Ovary (tissue), 9 donors: ENCODE data around the gene JAG2. TPM values are rescaled to one million over a fixed set of nuclear protein-coding genes. Genes with fewer than 3 reads are reported as not detected.

ENCODE experiments used
- DNase-seq, 5 donors: peaks; one replicate each; pipeline ENCODE4 v3.0.0-alpha.2; 2019 to 2020
- H3K27ac ChIP-seq, 2 donors: fragments of 200-600 bp; one replicate each; pipeline versions ENCODE4 v1.5.1 to v1.8.0; 2019 to 2022
- H3K27me3 ChIP-seq: fragments of 200-600 bp; one replicate; pipeline ENCODE4 v1.8.0; 2022
- H3K36me3 ChIP-seq: fragments of 200-600 bp; sonication (generic); one replicate; pipeline ENCODE4 v1.5.1; 2019
- H3K4me1 ChIP-seq: one replicate; pipeline ENCODE4 v1.8.1; 2013; ENCODE audit warnings: mild to moderate bottlenecking, moderate library complexity; ENCODE audit not compliant: insufficient read depth
- H3K4me3 ChIP-seq: fragments of 200-600 bp; sonication (generic); one replicate; pipeline ENCODE4 v1.5.1; 2017
- H3K9me3 ChIP-seq, 2 donors: fragments of 200-600 bp in 1 of 2; sonication (generic) in 1 of 2; one replicate each; pipeline versions ENCODE4 v1.5.1 to v1.8.1; 2013 to 2019; ENCODE audit warnings: mild to moderate bottlenecking in 1 of 2, moderate library complexity in 1 of 2
- EP300 ChIP-seq: sonication (generic); formaldehyde crosslinking; IDR thresholded peaks from one replicate; pipeline ENCODE4 v1.6.1; 2017; ENCODE audit warnings: antibody characterized with exemption
- POLR2A ChIP-seq: fragments of 450-650 bp; IDR thresholded peaks from one replicate; pipeline ENCODE4 v1.6.1; 2017; ENCODE audit warnings: antibody characterized with exemption, mild to moderate bottlenecking, moderate library complexity
- WGBS, 3 donors: extraction: QIAGEN DNeasy Blood & Tissue Kit in 1 of 3; methylation state at CpG; one replicate each; pipeline versions ENCODE4 v1.1.5 to v1.1.7; 2013 to 2017; 5-methylcytosine and 5-hydroxymethylcytosine counted together
- intact Hi-C, 4 donors: fragments of 100-400 bp; cut with DNase I; formaldehyde crosslinking; loops; one replicate each; pipeline versions ENCODE4 v1.11.0 to v1.15.1; 2022 to 2023
- polyA plus RNA-seq, 2 donors: library from polyadenylated mRNA; stranded (reverse); fragments of 200-250 nt in 1 of 2; fragments of 350-450 nt in 1 of 2; fragmentation: Illumina TruSeq in 1 of 2; extraction: RNeasy Lipid Tissue Mini Kit (QIAGEN cat#74804) in 1 of 2; gene quantifications; one replicate each; pipeline ENCODE4 v1.2.3, GENCODE V29; 2013 to 2014
- total RNA-seq, 7 donors: library from RNA; depleted of rRNA in 2 of 7; stranded (reverse); fragments of >200 nt in 2 of 7; fragmentation: NEBNext Ultra II Directional in 3 of 7; extraction: Animal tissue kit (Norgen Biotek cat#: 25700) in 3 of 7; gene quantifications; one replicate each; pipeline versions ENCODE4 v1.1.0 to v1.2.4, GENCODE V29; 2016 to 2023
- TF ChIP-seq, protein P1 (sequence below), 3 donors: fragments of 450-650 bp in 2 of 3; fragments of 200-600 bp in 1 of 3; IDR thresholded peaks; one replicate each; pipeline versions ENCODE4 v1.5.1 to v1.8.0; 2016 to 2022; ENCODE audit warnings: antibody characterized with exemption in 3 of 3, mild to moderate bottlenecking in 1 of 3
- donor health status: DM: no; HTN: no; CAD: no; lungs with moderate emphysema.
- donor health status: DM: no; HTN: no; CAD: no.
- donor health status: Bipolar disorder and iron deficiency.
- donor health status: DM: yes; HTN: yes; CAD: no.
- donor health status: DM: no; HTN: no; CAD: no.
- donor health status: DM: yes; HTN: yes; CAD: no.

The JAG2 gene
- total and polyA plus RNA-seq, 9 donors: 0.78 to 10.2 (median 6.5) TPM

DNA sequence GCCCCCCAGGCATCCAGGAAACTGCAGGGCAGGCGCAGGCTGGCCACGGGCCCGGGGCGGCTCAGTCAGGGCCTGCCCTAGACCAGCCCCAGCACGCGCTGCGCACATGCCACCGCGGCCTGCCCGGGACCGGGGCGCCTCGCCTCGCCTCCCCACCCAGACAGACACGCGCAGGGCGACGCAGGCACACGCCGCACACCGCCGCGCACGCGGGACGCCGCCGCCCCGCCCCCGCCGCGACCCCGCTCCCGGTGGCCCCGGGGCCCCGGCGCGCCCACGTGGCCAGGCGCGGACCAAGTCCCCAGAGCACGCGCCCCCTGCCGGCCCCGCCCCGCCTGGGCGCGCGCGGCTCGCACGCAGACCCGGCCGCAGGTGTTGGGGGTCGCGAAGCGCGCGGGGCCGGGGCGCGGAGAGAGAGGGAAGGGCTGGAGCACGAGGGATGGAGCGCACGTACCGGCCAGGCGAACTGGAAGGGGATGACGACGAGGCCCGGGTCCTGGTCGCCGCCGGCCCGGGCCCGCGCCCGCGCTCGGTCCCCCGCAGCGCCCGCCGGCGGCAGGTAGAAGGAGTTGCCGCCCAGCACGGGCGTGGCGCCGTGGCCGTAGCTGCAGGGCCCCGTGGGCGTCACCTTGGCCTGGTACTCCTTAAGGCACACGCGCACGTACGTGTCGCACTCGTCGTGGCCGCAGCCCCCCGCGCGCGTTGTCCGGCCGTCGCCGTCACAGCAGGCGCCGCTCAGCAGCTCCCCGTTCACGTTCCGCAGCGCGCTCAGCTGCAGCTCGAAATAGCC is 1.1 kb downstream of the JAG2 start:
- no peaks in the 10 kb centered on the region for H3K27me3 ChIP-seq
- no peaks in the 10 kb centered on the region for H3K9me3 ChIP-seq
- peak overlapping the region; percentile 7 for H3K4me3 ChIP-seq
- TF ChIP-seq, protein P1, sequence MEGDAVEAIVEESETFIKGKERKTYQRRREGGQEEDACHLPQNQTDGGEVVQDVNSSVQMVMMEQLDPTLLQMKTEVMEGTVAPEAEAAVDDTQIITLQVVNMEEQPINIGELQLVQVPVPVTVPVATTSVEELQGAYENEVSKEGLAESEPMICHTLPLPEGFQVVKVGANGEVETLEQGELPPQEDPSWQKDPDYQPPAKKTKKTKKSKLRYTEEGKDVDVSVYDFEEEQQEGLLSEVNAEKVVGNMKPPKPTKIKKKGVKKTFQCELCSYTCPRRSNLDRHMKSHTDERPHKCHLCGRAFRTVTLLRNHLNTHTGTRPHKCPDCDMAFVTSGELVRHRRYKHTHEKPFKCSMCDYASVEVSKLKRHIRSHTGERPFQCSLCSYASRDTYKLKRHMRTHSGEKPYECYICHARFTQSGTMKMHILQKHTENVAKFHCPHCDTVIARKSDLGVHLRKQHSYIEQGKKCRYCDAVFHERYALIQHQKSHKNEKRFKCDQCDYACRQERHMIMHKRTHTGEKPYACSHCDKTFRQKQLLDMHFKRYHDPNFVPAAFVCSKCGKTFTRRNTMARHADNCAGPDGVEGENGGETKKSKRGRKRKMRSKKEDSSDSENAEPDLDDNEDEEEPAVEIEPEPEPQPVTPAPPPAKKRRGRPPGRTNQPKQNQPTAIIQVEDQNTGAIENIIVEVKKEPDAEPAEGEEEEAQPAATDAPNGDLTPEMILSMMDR (IDR thresholded peaks at IDR 0.05): no peak
- TF ChIP-seq EP300 (no peak), POLR2A (no peak)
- intact Hi-C loops: no loop called here
- no peaks in the 10 kb centered on the region for H3K36me3 ChIP-seq
- peaks cover 4% of the 10 kb centered on the region for H3K4me1 ChIP-seq
- no peak for DNase-seq
- no peak overlapping the region for H3K27ac ChIP-seq
- WGBS, 3 donors: 2 to 19% (median 3%) methylated on average over 15 to 116 of the region's 116 CpGs

- H3K36me3 ChIP-seq: no peaks in the 10 kb centered on the region
- no peaks in the 10 kb centered on the region for H3K27me3 ChIP-seq
- 50 to 60% (median 52%) methylated on average over 20 to 22 of the region's 22 CpGs for WGBS, 3 donors
- DNase-seq: no peak
- H3K9me3 ChIP-seq: no peaks in the 10 kb centered on the region
- no peak overlapping the region for H3K27ac ChIP-seq
- intact Hi-C loops: no loop called here
- H3K4me3 ChIP-seq: no peak overlapping the region
- H3K4me1 ChIP-seq: peaks cover 4% of the 10 kb centered on the region
- no peak for TF ChIP-seq POLR2A
- TF ChIP-seq, protein P1 (IDR thresholded peaks at IDR 0.05): no peak
- no peak for TF ChIP-seq EP300
Observed at GRCh38 chr14:105166571-105167302, 1.8 kb downstream of the JAG2 start.

GRCh38 chr14:105165761-105166485 is 2.7 kb downstream of the JAG2 start:
- TF ChIP-seq POLR2A: no peak
- TF ChIP-seq, protein P1 (IDR thresholded peaks at IDR 0.05): no peak
- TF ChIP-seq EP300: no peak
- Histone ChIP-seq H3K4me3 (no peak overlapping the region), H3K4me1 (peaks cover 4% of the 10 kb centered on the region), H3K27me3 (no peaks in the 10 kb centered on the region), H3K36me3 (no peaks in the 10 kb centered on the region), H3K27ac (no peak overlapping the region), H3K9me3 (no peaks in the 10 kb centered on the region)
- 82 to 91% (median 88%) methylated on average over 29 to 32 of the region's 32 CpGs for WGBS, 3 donors
- DNase-seq: no peak
- intact Hi-C loops: no loop called here

DNA sequence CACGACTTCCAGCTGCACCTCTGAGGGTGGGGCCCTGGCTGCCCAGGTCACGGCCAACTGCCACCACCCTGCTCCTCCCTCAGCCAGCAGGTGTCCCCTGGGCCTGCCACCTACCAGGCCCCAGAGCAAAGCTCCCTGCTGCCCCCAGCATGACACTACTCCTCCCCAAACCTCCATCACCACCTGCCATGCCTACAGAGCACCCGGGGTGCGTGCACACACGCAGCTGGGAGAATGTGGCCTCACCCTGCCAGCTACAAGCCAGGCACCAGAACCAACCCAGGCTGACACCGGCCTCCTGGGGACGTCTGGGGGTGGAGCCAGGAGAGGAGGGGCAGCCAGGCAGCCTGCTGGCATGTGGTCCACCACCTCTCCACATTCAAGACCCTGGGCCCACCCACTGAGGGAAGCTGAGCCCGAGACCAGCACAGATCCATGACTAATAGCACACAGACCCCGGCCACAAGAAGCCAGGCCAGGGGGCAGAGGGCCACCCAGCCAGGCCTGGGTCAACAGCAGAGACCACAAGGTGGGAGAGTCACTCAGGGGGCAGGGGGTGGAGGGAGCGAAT is 3.4 kb downstream of the JAG2 start:
- 74 to 81% (median 76%) methylated on average over 10 of the region's 10 CpGs for WGBS, 3 donors
- H3K9me3 ChIP-seq: no peaks in the 10 kb centered on the region
- H3K36me3 ChIP-seq: no peaks in the 10 kb centered on the region
- no peaks in the 10 kb centered on the region for H3K27me3 ChIP-seq
- DNase-seq: no peak
- intact Hi-C loops: no loop called here
- H3K4me3 ChIP-seq: no peak overlapping the region
- H3K4me1 ChIP-seq: peaks cover 4% of the 10 kb centered on the region
- H3K27ac ChIP-seq: no peak overlapping the region
- no peak for TF ChIP-seq POLR2A
- no peak for TF ChIP-seq EP300
- TF ChIP-seq, protein P1 (IDR thresholded peaks at IDR 0.05): no peak
